ENCODE measurements around the gene CEP164.
"Not testable (repeated sequence)": the region's sequence is repeated elsewhere in the genome, so short reads cannot be mapped to it uniquely, and the experiment has no call there.

CEP164 gene

DNA sequence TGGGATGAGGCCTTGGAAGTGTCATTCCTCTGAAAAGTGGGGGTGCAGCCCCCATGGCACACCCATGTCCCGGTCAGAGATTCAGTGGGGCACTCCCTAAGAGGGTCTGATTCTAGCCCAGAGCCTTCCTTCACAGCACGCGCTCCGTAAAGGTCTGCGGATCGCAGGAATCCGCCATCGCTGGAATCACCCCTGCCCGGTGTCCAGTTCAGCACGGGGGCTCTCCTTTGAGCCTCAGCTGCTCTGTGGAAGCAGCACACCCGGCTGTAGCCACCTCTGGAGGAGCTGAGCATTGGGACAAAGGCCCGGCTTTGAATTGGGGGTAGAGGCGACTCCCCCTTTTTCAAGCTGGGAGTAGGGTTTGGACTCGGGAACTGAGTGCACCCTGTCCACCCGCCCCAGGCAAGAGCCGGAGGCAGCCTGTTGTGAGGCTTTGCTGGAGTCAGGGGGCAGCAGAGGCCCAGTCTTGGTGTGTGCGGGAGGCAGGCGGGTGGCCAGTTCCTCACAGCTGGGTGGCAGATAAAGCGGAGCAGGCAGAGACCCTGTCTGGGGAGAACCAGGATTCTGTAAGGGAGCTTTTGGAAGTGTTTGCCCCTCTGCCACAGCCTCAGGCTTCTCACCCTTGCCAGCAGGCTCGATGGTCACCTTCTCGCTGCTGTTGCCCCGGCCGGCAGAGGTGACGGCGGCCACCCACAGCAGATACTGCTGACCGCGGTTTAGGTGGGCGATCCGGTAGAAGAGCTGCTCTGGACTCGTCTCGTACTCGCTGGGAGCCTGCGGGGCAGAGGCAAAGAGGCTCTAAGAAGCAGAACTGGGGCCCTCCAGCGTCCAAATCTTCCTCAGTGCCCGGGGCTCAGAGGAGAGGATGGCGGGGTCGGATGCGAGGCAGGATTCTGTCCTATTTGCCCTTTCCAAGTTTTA lies 115.9 kb downstream of the CEP164 start:
- no peak for DNase-seq

DNA sequence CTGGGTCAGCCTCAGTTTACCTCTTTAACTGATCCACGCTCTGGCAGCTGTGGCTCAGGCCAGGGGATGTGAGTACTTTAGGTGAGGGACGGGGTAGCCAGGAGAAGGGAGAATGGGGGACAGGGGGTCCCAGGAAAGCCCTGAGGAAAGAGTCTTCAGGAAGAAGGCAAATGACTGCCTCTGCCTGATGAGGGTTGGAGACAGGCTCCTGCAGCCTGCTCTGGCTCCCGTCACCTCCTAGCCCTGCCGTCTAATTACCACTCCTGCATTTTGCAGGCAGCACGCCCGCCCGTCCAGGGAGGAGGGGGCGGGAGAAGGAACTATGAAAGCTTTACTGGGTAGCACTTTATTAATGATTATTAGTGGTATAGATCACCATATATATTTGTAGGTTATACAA lies 116.6 kb downstream of the CEP164 start:
- DNase-seq = no peak

- DNase-seq = no peak
Observed at GRCh38 chr11:117444711-117445658, 117.3 kb downstream of the CEP164 start.

GRCh38 chr11:117449111-117449693 lies 121.5 kb downstream of the CEP164 start:
- no peak for DNase-seq

DNA sequence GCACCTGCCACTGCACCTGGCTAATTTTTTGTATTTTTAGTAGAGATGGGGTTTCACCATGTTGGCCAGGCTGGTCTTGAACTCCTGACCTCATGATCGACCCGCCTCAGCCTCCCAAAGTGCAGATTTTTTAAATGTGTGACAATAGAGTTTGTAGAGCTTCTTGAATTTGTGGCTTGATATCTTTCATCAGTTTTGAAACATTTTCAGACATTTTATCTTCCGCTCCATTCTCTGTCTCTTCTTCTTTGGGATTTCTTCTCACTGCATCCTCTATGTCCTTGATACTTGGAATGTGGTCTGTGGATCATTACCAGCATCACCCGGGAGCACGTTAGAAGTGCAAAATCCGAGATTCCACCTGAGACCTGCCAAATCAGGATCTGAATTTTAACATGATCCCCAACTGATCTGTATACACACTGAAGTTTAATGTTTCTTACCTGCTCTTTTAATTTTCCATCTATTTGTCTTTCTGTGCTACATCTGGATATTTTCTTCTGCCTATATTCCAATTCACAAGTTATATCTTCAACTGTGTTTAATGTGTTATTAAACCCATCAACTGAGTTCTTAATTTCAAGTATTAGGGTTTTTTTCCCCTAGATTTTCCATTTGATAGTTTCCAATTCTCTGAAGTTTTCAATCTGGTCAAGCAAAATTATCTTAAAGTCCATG lies 126.4 kb downstream of the CEP164 start:
- DNase-seq = no peak

DNA sequence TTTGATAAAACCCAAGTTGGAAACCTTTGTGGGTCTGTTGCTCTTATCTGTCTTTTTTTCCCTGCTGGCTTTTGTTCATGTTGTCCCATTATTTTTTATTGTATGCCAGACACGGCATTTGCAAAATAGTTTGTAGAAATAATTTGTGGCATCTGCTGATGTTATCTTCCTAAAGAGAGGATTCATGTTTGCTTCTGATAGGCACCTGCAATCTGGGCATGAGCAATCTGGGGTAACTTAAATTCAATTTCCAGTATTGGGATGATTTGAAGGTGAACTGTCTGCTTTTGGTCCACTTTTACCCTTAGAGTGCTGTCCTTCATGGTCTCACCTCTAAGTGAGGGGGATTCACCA lies 126.9 kb downstream of the CEP164 start:
- no peak for DNase-seq

- no peak for DNase-seq
Observed at GRCh38 chr11:117456027-117456720, 128.5 kb downstream of the CEP164 start.

- DNase-seq = not testable (repeated sequence)
Observed at GRCh38 chr11:117456721-117457029, 129.0 kb downstream of the CEP164 start.

DNA sequence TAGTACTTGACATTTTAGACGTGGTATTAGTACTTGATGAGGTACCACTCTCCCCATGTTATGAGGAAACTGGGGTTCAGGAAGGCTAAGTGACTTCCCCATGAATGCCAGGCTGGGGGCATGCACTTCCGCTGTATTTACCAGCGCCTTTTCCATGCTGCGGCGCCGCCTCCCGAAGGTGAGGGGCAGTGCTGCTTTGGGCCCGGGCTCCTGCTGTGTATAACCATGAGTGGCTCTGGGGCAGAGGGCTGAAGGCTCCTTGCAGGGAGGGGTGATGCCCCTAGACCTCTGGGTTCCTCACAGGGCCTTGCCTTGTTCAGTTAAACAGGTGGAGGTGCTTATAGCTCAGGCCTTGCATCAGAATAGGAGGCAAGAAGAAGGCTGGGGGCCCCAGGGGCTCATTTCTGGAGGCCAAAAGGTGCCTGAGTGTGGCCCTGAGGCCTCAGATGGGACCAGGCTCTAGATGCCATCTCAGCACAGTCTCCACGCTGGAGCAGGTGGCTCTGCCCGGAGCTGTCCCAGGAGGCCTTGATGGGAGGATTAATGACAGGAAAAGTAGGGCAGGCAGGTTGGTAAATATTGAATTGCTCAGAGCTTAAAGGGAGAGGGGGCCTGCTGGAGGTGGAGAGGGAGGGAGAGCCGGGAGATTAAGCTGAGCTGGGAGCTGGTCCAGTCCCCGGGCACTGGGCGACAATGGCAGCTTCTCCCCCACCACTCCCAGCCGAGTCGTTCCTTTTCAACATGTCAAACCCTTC lies 129.6 kb downstream of the CEP164 start:
- no peak for DNase-seq

- no peak for DNase-seq
Observed at GRCh38 chr11:117457835-117458234, 130.2 kb downstream of the CEP164 start.

GRCh38 chr11:117458275-117459122 lies 130.8 kb downstream of the CEP164 start:
- no peak for DNase-seq

DNA sequence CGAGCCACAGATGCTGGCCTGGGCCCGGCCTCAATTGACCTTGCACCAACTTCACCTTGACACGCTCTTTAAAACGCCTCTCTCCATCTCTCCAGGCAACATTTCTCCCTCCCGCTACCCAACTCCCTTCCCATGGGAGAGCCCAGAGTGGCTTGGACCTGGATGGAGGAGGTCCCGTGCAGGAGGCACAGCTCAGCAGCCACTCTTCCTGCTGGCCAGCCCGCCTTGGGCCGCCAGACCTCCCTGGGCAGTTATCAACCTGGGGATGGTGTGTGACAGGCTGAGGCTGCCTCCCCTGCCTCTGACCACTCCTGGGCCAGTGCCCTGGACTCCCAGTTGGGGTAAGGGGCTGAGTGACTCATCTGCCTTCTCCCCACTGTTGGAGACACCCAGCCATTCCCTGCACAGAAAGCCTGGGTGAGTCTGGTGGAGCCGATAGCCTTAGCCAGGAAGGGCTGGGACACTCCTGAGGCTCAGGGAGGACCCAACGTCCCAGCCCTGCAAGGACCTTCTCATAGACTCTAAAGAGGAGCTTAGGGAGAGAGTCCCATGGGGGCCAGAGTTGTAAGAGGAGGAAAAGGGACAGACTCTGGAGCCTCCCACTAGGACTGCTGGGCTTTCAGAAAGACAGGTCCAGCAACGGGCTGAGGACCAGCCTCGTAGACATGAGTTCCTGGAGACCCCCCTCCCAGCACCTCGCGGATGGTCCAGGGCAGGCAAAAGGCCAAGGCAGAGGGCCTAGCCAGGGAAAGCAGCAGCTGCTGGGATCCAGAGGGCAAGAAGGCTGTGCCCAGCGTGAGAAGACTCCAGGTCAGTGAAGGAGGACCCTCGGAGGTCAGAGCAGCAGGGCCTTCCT lies 131.7 kb downstream of the CEP164 start:
- DNase-seq = no peak

GRCh38 chr11:117459979-117460300 lies 132.3 kb downstream of the CEP164 start:
- DNase-seq = no peak

GRCh38 chr11:117461396-117462182 lies 133.9 kb downstream of the CEP164 start:
- no peak for DNase-seq

DNA sequence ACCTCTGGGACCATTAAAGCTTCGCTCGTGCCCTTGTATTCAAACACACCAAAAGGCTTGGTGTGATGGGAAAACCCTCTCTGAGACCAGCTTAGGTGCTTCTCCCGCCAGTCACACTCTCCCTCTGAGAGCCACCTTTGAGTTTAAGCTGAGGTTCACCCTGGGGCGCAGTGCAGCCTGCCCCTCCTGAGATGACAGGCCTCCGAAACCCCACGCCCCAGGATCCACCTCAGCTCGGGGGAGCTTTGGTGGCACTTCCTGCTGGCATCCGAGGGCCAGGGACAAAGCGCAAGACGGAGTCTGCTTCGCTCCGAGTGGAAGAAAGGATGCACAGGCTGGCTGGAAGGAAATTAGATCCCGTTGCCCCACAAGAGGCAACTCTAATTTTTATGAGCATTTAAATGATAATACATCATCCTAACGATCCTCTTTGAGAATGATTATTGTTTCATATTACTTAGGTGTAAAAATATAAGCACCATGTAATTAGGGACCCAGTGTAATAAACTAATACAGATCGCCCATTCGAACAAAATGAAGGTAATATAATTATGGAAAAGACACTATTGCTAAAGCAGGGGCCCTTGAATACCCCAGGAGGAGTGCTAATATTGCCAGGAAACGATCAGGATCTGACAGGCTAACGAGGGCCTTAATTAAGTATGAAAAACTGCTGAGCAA lies 134.7 kb downstream of the CEP164 start:
- no peak for DNase-seq

DNA sequence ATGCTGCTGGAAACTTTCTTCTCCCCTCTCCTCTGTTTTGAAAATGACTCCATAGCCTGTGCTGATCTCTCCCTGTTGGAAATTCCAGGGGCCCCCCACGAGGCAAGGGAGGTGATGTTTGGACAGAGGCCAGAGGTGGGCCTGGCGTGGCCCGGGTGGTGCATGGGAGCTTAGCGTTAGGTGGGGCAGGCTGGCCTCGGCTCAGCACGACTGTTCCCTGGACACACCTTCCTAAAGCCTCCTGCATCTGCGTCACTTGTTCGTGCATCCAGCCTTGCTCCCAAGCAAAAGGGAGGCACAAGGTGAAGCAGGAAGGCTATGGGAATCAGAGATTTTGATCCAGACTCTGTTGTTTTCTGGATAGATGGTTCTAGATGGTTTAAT lies 135.2 kb downstream of the CEP164 start:
- DNase-seq = no peak

Measured in CD4-positive, alpha-beta T cell treated with Interleukin-1 beta for 1 hour (primary cell).